GM15510 (cell line): ENCODE data around the gene LACC1.

Experiments
- POLR2A ChIP-seq: IDR thresholded peaks from 3 replicates; pipeline ENCODE4 v1.6.1; 2011; ENCODE audit warnings: borderline replicate concordance; ENCODE audit not compliant: insufficient read length; ENCODE audit errors: extremely low read depth

The LACC1 gene

GRCh38 chr13:43915451-43915850 lies 35.7 kb downstream of the LACC1 start:
- TF ChIP-seq POLR2A: no peak

- TF ChIP-seq POLR2A: no peak
Measured at GRCh38 chr13:43916828-43917227, 37.1 kb downstream of the LACC1 start.

GRCh38 chr13:43918636-43919035 lies 38.9 kb downstream of the LACC1 start:
- no peak for TF ChIP-seq POLR2A

GRCh38 chr13:43920965-43921674 lies 41.4 kb downstream of the LACC1 start:
- TF ChIP-seq POLR2A: no peak

GRCh38 chr13:43924549-43925245 lies 45.0 kb downstream of the LACC1 start:
- no peak for TF ChIP-seq POLR2A

- TF ChIP-seq POLR2A: no peak
Measured at GRCh38 chr13:43929947-43930346, 50.2 kb downstream of the LACC1 start.

- TF ChIP-seq POLR2A: no peak
Measured at GRCh38 chr13:43933378-43933777, 53.7 kb downstream of the LACC1 start.

- TF ChIP-seq POLR2A: no peak
Measured at GRCh38 chr13:43934273-43934672, 54.6 kb downstream of the LACC1 start.

- no peak for TF ChIP-seq POLR2A
Measured at GRCh38 chr13:43935878-43936277, 56.2 kb downstream of the LACC1 start.

GRCh38 chr13:43936647-43937046 lies 56.9 kb downstream of the LACC1 start:
- no peak for TF ChIP-seq POLR2A

- no peak for TF ChIP-seq POLR2A
Measured at GRCh38 chr13:43937839-43938238, 58.1 kb downstream of the LACC1 start.

- no peak for TF ChIP-seq POLR2A
Measured at GRCh38 chr13:43938449-43938848, 58.7 kb downstream of the LACC1 start.

GRCh38 chr13:43939086-43939485 lies 59.4 kb downstream of the LACC1 start:
- TF ChIP-seq POLR2A: no peak

- no peak for TF ChIP-seq POLR2A
Measured at GRCh38 chr13:43942286-43942685, 62.6 kb downstream of the LACC1 start.
